ENCODE measurements around the gene ERC2. TPM values are rescaled to one million over a fixed set of nuclear protein-coding genes. Genes with fewer than 3 reads are reported as not detected.

The ERC2 gene
- total and polyA plus RNA-seq, 2 of the 13 experiments (the other 11 are each of a cell fraction or from before 2014, with no cell fraction given) = 0.16 to 0.22 TPM

- FAIRE-seq (no peak), DNase-seq (ENCODE audit: low spot score) (no peak), ATAC-seq (no peak)
- intact Hi-C loops (cut with micrococcal nuclease; ENCODE audit: unreplicated experiment) (no loop called here), in situ Hi-C loops (cut with HindIII; ENCODE audit: extremely low pct_ligation_motif_present, low pct_unique_long_range_greater_than_20kb) (no loop called here)
- H3K36me3 ChIP-seq (replicated peaks in 1 of 2; ENCODE audit: control insufficient read depth in 1 of 2, insufficient read depth in 2 of 2, low read length in 2 of 2) = no peaks in the 10 kb centered on the region
- TF ChIP-seq SP2 (CRISPR knock-in tag; IDR thresholded peaks at IDR 0.05) (no peak), ZNF563 (CRISPR knock-in tag; IDR thresholded peaks at IDR 0.05) (no peak), SRSF9 (IDR thresholded peaks at IDR 0.05; ENCODE audit: borderline replicate concordance, insufficient read depth, low read depth, low read length, poor library complexity, severe bottlenecking) (no peak), HNF4G (IDR thresholded peaks at IDR 0.05; ENCODE audit: borderline replicate concordance, low read depth, low read length) (no peak), HNF4G (CRISPR knock-in tag; IDR thresholded peaks at IDR 0.05; ENCODE audit: borderline replicate concordance, low read depth) (no peak), GABPA (IDR thresholded peaks at IDR 0.05; ENCODE audit: low read depth, low read length) (no peak), GABPA (CRISPR knock-in tag; IDR thresholded peaks at IDR 0.05; ENCODE audit: low read depth) (no peak), ZSCAN9 (CRISPR knock-in tag; IDR thresholded peaks at IDR 0.05; ENCODE audit: borderline replicate concordance) (no peak), MEIS1 (CRISPR knock-in tag; IDR thresholded peaks at IDR 0.05; ENCODE audit: borderline replicate concordance) (no peak), HOXA9 (CRISPR knock-in tag; IDR thresholded peaks at IDR 0.05; ENCODE audit: borderline replicate concordance) (no peak)
- TF ChIP-seq, protein P1, sequence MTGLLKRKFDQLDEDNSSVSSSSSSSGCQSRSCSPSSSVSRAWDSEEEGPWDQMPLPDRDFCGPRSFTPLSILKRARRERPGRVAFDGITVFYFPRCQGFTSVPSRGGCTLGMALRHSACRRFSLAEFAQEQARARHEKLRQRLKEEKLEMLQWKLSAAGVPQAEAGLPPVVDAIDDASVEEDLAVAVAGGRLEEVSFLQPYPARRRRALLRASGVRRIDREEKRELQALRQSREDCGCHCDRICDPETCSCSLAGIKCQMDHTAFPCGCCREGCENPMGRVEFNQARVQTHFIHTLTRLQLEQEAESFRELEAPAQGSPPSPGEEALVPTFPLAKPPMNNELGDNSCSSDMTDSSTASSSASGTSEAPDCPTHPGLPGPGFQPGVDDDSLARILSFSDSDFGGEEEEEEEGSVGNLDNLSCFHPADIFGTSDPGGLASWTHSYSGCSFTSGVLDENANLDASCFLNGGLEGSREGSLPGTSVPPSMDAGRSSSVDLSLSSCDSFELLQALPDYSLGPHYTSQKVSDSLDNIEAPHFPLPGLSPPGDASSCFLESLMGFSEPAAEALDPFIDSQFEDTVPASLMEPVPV (CRISPR knock-in tag; IDR thresholded peaks at IDR 0.05) = no peak
- no peak overlapping the region for H3K4me3 ChIP-seq (replicated peaks in 1 of 3; ENCODE audit: insufficient read depth in 1 of 3, low read depth in 2 of 3, low read length in 3 of 3)
- no peaks in the 10 kb centered on the region for H3K4me1 ChIP-seq (ENCODE audit: insufficient read depth, low read length)
- H3K27me3 ChIP-seq (ENCODE audit: control insufficient read depth in 1 of 2, insufficient read depth in 2 of 2, low read length in 2 of 2) = no peaks in the 10 kb centered on the region
- no peaks in the 10 kb centered on the region for H3K79me2 ChIP-seq (ENCODE audit: insufficient read depth, low read length)
- BruUV-seq (replicated peaks) = no TSS peak
- H2AFZ ChIP-seq (ENCODE audit: low read length) = no peak overlapping the region
- H3K27ac ChIP-seq (ENCODE audit: extremely low read length, insufficient read depth, low read length) = no peak overlapping the region
- POLR2A ChIA-PET = no interaction called here
- H3K9ac ChIP-seq (ENCODE audit: insufficient read depth, low read depth, low read length) = no peak overlapping the region
- CTCF ChIA-PET (ENCODE audit: low intra/inter-chr PET ratio, low total read pairs) = no interaction called here
- WGBS (ENCODE audit: low lambda C conversion rate) = 0% methylated on average over 1 of the region's 1 CpG
- H3K9me3 ChIP-seq (ENCODE audit: low read length) = no peaks in the 10 kb centered on the region
- no peaks in the 10 kb centered on the region for H4K20me1 ChIP-seq (ENCODE audit: insufficient read depth, low read length)
- H3K4me2 ChIP-seq (ENCODE audit: low read depth, low read length) = no peak overlapping the region
Observed at GRCh38 chr3:56190771-56191305, 277.4 kb downstream of the ERC2 start.
